DMS 273 (cell line): Measurements from ENCODE around the gene FAM184A.

Source experiments
- DNase-seq: peaks from one replicate; lab custom pipeline; 2025; ENCODE audit not compliant: unreplicated experiment; lab: John Stamatoyannopoulos, UW

FAM184A gene

GRCh38 chr6:118917546-118918328, 160.7 kb downstream of the FAM184A start:
- no peak for DNase-seq

GRCh38 chr6:118914598-118914997, 163.9 kb downstream of the FAM184A start:
- no peak for DNase-seq

- peak; percentile 31 for DNase-seq
Observed at GRCh38 chr6:118913161-118913560, 165.3 kb downstream of the FAM184A start.

- DNase-seq: peak; percentile 97
Observed at GRCh38 chr6:118912646-118913045, 165.8 kb downstream of the FAM184A start.
